ENCODE results near the gene RPL7A. TPM values are rescaled to one million over a fixed set of nuclear protein-coding genes. Genes with fewer than 3 reads are reported as not detected.
A peak's percentile ranks its signal among the peaks of the same experiment; 100 is the strongest.

The RPL7A gene
- total and polyA plus RNA-seq, 2 of the 4 experiments (the other 2 are of a cell fraction) = 3,220 to 4,096 TPM

- TF ChIP-seq USF2 (IDR thresholded peaks at IDR 0.05; ENCODE audit: low read depth, low read length) (0 out of 2 replicates have a peak, but pooled peaks have one; percentile 17), CEBPB (IDR thresholded peaks at IDR 0.05; ENCODE audit: low read depth, low read length) (no peak), RAD21 (IDR thresholded peaks at IDR 0.05; ENCODE audit: low read length) (no peak)
Observed at GRCh38 chr9:133335924-133336811, 11.8 kb upstream of the RPL7A start, which contains the start of gene SURF6 (continued).

GRCh38 chr9:133339641-133340040, 8.4 kb upstream of the RPL7A start:
- H3K9ac ChIP-seq (ENCODE audit: low read depth, low read length) = no peak overlapping the region
- intact Hi-C loops (cut with micrococcal nuclease) = no loop called here
- WGBS, 2 experiments (ENCODE audit: extremely low coverage in 2 of 2, insufficient read length in 1 of 2) = 100% methylated on average over 1 of the region's 5 CpGs; no CpG with 5 or more reads in 1 of the 2 experiments
- no peak overlapping the region for H2BK120ac ChIP-seq (ENCODE audit: low read depth, low read length)
- no peak overlapping the region for H2AK5ac ChIP-seq (ENCODE audit: low read depth, low read length)
- H3K23ac ChIP-seq (ENCODE audit: low read depth, low read length) = no peak overlapping the region
- H3K14ac ChIP-seq (replicated peaks; ENCODE audit: low read depth, low read length) = no peak overlapping the region
- H3K27me3 ChIP-seq (ENCODE audit: control insufficient read depth, insufficient read depth, low read length) = no peaks in the 10 kb centered on the region
- H4K20me1 ChIP-seq (ENCODE audit: insufficient read depth, low read length) = no peaks in the 10 kb centered on the region
- H3K36me3 ChIP-seq (ENCODE audit: control insufficient read depth, insufficient read depth, low read length) = peaks cover 51% of the 10 kb centered on the region
- no peak overlapping the region for H4K8ac ChIP-seq (ENCODE audit: low read depth in 2 of 2, low read length in 2 of 2)
- no peak overlapping the region for H2AFZ ChIP-seq (replicated peaks; ENCODE audit: low read length, poor library complexity)
- H2BK15ac ChIP-seq (ENCODE audit: low read depth, low read length) = no peak overlapping the region
- peaks cover 6% of the 10 kb centered on the region; the same call in 1 of the 2 replicates for H3K9me1 ChIP-seq (ENCODE audit: insufficient read depth, low read length)
- no peak overlapping the region for H4K91ac ChIP-seq (ENCODE audit: insufficient read depth, low read depth, low read length)
- H2BK5ac ChIP-seq (ENCODE audit: low read depth, low read length, poor library complexity, severe bottlenecking) = no peak overlapping the region
- DNase-seq (no peak), ATAC-seq (ENCODE audit: low read depth) (no peak)
- H3K4me1 ChIP-seq (ENCODE audit: control insufficient read depth, insufficient read depth, low read length) = no peaks in the 10 kb centered on the region
- no peak overlapping the region for H2BK20ac ChIP-seq (ENCODE audit: low read depth, low read length)
- no peak overlapping the region for H3K27ac ChIP-seq (ENCODE audit: insufficient read depth, low read length)
- H3K4me3 ChIP-seq (ENCODE audit: insufficient read depth, low read depth, low read length) = no peak overlapping the region
- ChIA-PET CTCF (interaction anchor here (0.6 kb wide), 1 partner anchor 20 kb away, joined by 4 read pairs; no protein-coding TSS in a partner anchor), POLR2A (ENCODE audit: unreplicated experiment) (no interaction called here)
- no peak overlapping the region for H4K5ac ChIP-seq (ENCODE audit: low read depth, low read length)
- dilution Hi-C loops (cut with HindIII; ENCODE audit: low sequenced_read_pairs, unreplicated experiment) = no loop called here
- no peak overlapping the region for H3K18ac ChIP-seq (ENCODE audit: low read depth, low read length)
- H2AK9ac ChIP-seq (replicated peaks; ENCODE audit: low read depth, low read length, poor library complexity) = no peak overlapping the region
- H3K79me1 ChIP-seq (ENCODE audit: low read depth in 1 of 2, low read length in 2 of 2) = peaks cover 9 to 31% of the 10 kb centered on the region in 2 experiments
- in situ Hi-C loops (cut with MboI; ENCODE audit: low sequenced_read_pairs) = no loop called here
- no TSS peak for BruUV-seq (replicated peaks)
- H3K9me3 ChIP-seq (ENCODE audit: control insufficient read depth, insufficient read depth, low read length) = no peaks in the 10 kb centered on the region
- no peak overlapping the region for H3K56ac ChIP-seq (ENCODE audit: extremely low read depth, insufficient read depth, low read length)
- H3K4ac ChIP-seq (ENCODE audit: low read depth, low read length) = no peak overlapping the region
- H3K4me2 ChIP-seq (ENCODE audit: low read depth, low read length) = no peak overlapping the region
- no peak for TF ChIP-seq MAFK (IDR thresholded peaks at IDR 0.05; ENCODE audit: low read depth, low read length)
- no peak for TF ChIP-seq MXI1 (IDR thresholded peaks at IDR 0.05; ENCODE audit: borderline replicate concordance, low read depth, low read length)
- TF ChIP-seq USF2 (IDR thresholded peaks at IDR 0.05; ENCODE audit: low read depth, low read length) = no peak
- no peak for TF ChIP-seq CHD1 (IDR thresholded peaks at IDR 0.05; ENCODE audit: low read depth, low read length)
- TF ChIP-seq POLR2A (IDR thresholded peaks at IDR 0.05; ENCODE audit: low read depth, low read length) = no peak
- no peak for TF ChIP-seq RCOR1 (IDR thresholded peaks at IDR 0.05; ENCODE audit: insufficient replicate concordance, low read length)
- no peak for TF ChIP-seq BHLHE40 (IDR thresholded peaks at IDR 0.05; ENCODE audit: low read depth, low read length)
- TF ChIP-seq SMC3 (IDR thresholded peaks at IDR 0.05; ENCODE audit: low read depth, low read length) = no peak
- TF ChIP-seq RAD21 (IDR thresholded peaks at IDR 0.05; ENCODE audit: low read length) = no peak
- TF ChIP-seq MAZ (IDR thresholded peaks at IDR 0.05; ENCODE audit: borderline replicate concordance, low read depth, low read length) = no peak
- no peak for TF ChIP-seq ELK1 (IDR thresholded peaks at IDR 0.05; ENCODE audit: borderline replicate concordance, low read depth, low read length)

Measured in IMR-90 (cell line).